Psoas muscle (tissue), 8 donors: ENCODE results near the gene ATE1. TPM values are rescaled to one million over a fixed set of nuclear protein-coding genes. Genes with fewer than 3 reads are reported as not detected.

Experiments used
- ATAC-seq, 4 donors: fragments of 200-7000 bp; cut with Tn5 transposase; one replicate each; pipeline ENCODE4 v1.9.1; 2020; ENCODE audit warnings: moderate library complexity in 3 of 4, mild to moderate bottlenecking in 2 of 4
- DNase-seq, 2 donors: peaks; one replicate each; pipeline ENCODE4 v3.0.0-alpha.2; 2020
- H3K27ac ChIP-seq: fragments of 200-600 bp; one replicate; pipeline ENCODE4 v1.8.0; 2022
- H3K27me3 ChIP-seq, 3 donors: fragments of 200-600 bp in 1 of 3; one replicate each; pipeline versions ENCODE4 v1.6.1 to v1.8.0; 2013 to 2022; ENCODE audit warnings: low read length in 2 of 3, mild to moderate bottlenecking in 2 of 3, moderate library complexity in 1 of 3; ENCODE audit not compliant: insufficient read depth in 3 of 3
- H3K36me3 ChIP-seq, 2 donors: fragments of 200-600 bp in 1 of 2; one replicate each; pipeline versions ENCODE4 v1.6.1 to v1.8.0; 2013 to 2022; ENCODE audit warnings: low read depth in 1 of 2, mild to moderate bottlenecking in 1 of 2, moderate library complexity in 1 of 2; ENCODE audit not compliant: insufficient read depth in 1 of 2
- H3K4me1 ChIP-seq: fragments of 200-600 bp; one replicate; pipeline ENCODE4 v1.8.0; 2022
- H3K4me3 ChIP-seq: fragments of 200-600 bp; one replicate; pipeline ENCODE4 v1.8.0; 2022; ENCODE audit warnings: mild to moderate bottlenecking
- H3K9me3 ChIP-seq: fragments of 200-600 bp; one replicate; pipeline ENCODE4 v1.8.0; 2022
- CTCF ChIP-seq: fragments of 200-600 bp; IDR thresholded peaks from one replicate; pipeline ENCODE4 v1.8.0; 2022; ENCODE audit warnings: antibody characterized with exemption
- WGBS, 3 donors: extraction: QIAGEN DNeasy Blood & Tissue Kit; methylation state at CpG; one replicate each; pipeline versions ENCODE4 v1.1.6 to v1.1.7; 2013; 5-methylcytosine and 5-hydroxymethylcytosine counted together
- intact Hi-C, 2 donors: fragments of 100-400 bp; cut with DNase I; formaldehyde crosslinking; loops; one replicate each; pipeline versions ENCODE4 v1.11.0 to v1.14.2; 2022
- polyA plus RNA-seq, 3 donors: library from polyadenylated mRNA; stranded (reverse); fragments of 200-250 nt; gene quantifications; one replicate each; pipeline ENCODE4 v1.2.3, GENCODE V29; 2013
- total RNA-seq, 4 donors: library from RNA; stranded (reverse); fragmentation: NEBNext Ultra II Directional in 2 of 4; extraction: Animal tissue kit (Norgen Biotek cat#: 25700) in 2 of 4; gene quantifications; one replicate each; pipeline versions ENCODE4 v1.2.1 to v1.2.4, GENCODE V29; 2021 to 2023
- donor health status: healthy with polysubstance abuse.
- donor health status: DM: no; HTN: no; CAD: no; lungs with moderate emphysema.
- donor health status: Bipolar disorder and iron deficiency.
- donor health status: healthy.
- donor health status: DM: yes; HTN: yes; CAD: no.
- donor health status: DM: no; HTN: no; CAD: no.
- donor health status: DM: no; HTN: no; CAD: no.
- donor health status: DM: yes; HTN: yes; CAD: no.

Gene ATE1
- total and polyA plus RNA-seq, 7 donors: 11.6 to 36.9 (median 28.4) TPM

- TF ChIP-seq CTCF: no peak
- no peak for DNase-seq
- no peak overlapping the region for H3K27ac ChIP-seq
- H3K4me3 ChIP-seq: no peak overlapping the region
- H3K9me3 ChIP-seq: no peaks in the 10 kb centered on the region
- no peaks in the 10 kb centered on the region for H3K4me1 ChIP-seq
- H3K27me3 ChIP-seq: no peaks in the 10 kb centered on the region
- intact Hi-C loops: no loop called here
- H3K36me3 ChIP-seq: peaks cover 6 to 35% of the 10 kb centered on the region in 2 donors
- no peak for ATAC-seq
- WGBS, 3 donors: 89 to 90% (median 89%) methylated on average over 2 of the region's 2 CpGs
These were observed 92.5 kb downstream of the ATE1 start for GRCh38 chr10:121835376-121835775.

DNA sequence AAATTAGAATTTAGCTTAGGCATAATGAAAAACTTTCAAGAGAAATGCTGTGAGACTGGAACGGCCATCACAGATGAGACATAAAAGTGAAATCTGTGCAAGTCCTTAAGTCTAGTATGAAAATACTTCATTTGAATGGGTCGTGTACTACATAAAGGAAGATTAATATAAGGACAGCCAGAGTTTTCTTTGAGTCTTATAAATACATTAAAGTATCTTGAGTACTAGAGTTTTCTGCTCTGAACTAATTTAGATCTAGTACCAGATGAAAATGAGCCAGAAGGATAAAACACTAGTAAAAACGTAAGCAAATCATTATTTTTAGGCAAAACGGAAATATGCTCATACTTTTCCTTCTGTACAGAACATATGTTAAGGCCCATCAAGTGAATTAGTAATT is 93.1 kb downstream of the ATE1 start:
- H3K27me3 ChIP-seq: no peaks in the 10 kb centered on the region
- no peak overlapping the region for H3K27ac ChIP-seq
- no peak overlapping the region for H3K4me3 ChIP-seq
- H3K36me3 ChIP-seq: peaks cover 6 to 32% of the 10 kb centered on the region in 2 donors
- intact Hi-C loops: no loop called here
- no peak for TF ChIP-seq CTCF
- ATAC-seq: no peak
- H3K4me1 ChIP-seq: no peaks in the 10 kb centered on the region
- no peak for DNase-seq
- no peaks in the 10 kb centered on the region for H3K9me3 ChIP-seq
- 88 to 95% (median 92%) methylated on average over 4 of the region's 4 CpGs for WGBS, 3 donors

DNA sequence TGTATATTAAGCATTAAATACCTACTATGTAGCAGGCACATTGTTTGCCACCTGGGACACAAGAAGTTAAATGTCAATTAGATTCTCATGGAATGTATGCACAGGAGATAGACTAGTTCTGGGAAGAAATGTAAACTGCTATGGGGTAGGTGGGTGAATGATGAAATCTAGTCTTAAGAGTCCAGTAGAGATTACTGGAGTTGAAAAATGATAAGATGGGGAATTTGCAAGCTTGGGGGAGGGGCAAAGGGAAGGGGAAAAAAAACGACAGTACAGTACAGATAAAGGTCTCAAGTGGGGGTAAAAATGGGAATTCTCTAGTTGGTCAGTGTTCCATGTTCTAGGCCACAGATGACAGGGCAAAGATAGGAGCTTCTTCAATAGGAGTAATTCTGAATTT is 94.4 kb downstream of the ATE1 start:
- Histone ChIP-seq H3K27ac (no peak overlapping the region), H3K27me3 (no peaks in the 10 kb centered on the region), H3K36me3 (peaks cover 6 to 35% of the 10 kb centered on the region in 2 donors), H3K4me1 (no peaks in the 10 kb centered on the region), H3K4me3 (no peak overlapping the region), H3K9me3 (no peaks in the 10 kb centered on the region)
- no peak for DNase-seq
- no peak for ATAC-seq
- TF ChIP-seq CTCF: no peak
- intact Hi-C loops: no loop called here
- 60 to 70% (median 64%) methylated on average over 1 of the region's 1 CpG for whole genome bisulfite sequencing, 3 donors

DNA sequence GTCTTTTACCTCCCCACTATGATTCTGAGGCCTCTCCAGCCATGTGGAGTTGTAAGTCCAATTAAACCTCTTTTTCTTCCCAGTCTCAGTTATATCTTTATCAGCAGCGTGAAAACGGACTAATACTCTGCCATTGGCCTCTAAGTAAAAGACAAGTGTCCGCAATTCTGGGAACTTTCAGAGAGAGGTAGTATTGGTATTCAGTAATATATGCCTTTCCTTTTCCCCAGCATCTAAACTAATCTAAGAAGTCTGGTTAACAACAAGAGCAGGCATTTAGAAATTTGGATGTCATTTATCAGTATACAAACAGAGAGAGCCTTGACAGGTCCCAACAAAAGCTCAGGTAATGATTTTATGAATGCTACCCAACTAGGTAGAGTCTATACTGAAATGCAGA is 95.2 kb downstream of the ATE1 start:
- Histone ChIP-seq H3K9me3 (no peaks in the 10 kb centered on the region), H3K27me3 (no peaks in the 10 kb centered on the region), H3K27ac (no peak overlapping the region), H3K36me3 (peaks cover 8 to 42% of the 10 kb centered on the region in 2 donors), H3K4me3 (no peak overlapping the region), H3K4me1 (no peaks in the 10 kb centered on the region)
- intact Hi-C loops: no loop called here
- WGBS, 3 donors: 97 to 98% (median 97%) methylated on average over 3 of the region's 3 CpGs
- ATAC-seq (no peak), DNase-seq (no peak)
- TF ChIP-seq CTCF: no peak

- peak in 1 of 4 donors; percentile 59 for ATAC-seq
- no peak for TF ChIP-seq CTCF
- no peaks in the 10 kb centered on the region for H3K27me3 ChIP-seq
- no peaks in the 10 kb centered on the region for H3K9me3 ChIP-seq
- no peaks in the 10 kb centered on the region for H3K4me1 ChIP-seq
- H3K36me3 ChIP-seq: peaks cover 8 to 40% of the 10 kb centered on the region in 2 donors
- no peak overlapping the region for H3K27ac ChIP-seq
- DNase-seq: no peak
- no peak overlapping the region for H3K4me3 ChIP-seq
- 50 to 100% (median 76%) methylated on average over 1 of the region's 1 CpG for WGBS, 3 donors
- intact Hi-C loops: no loop called here
These were observed 96.1 kb downstream of the ATE1 start for GRCh38 chr10:121831777-121832176.
